ENCODE results near the gene CRB1. TPM values are rescaled to one million over a fixed set of nuclear protein-coding genes. Genes with fewer than 3 reads are reported as not detected.

CRB1 gene
- 0.06 and 0.13 TPM in 2 replicates for total RNA-seq (2014; rRNA removed)
- 0.02 TPM for polyA plus RNA-seq (2012)

DNA sequence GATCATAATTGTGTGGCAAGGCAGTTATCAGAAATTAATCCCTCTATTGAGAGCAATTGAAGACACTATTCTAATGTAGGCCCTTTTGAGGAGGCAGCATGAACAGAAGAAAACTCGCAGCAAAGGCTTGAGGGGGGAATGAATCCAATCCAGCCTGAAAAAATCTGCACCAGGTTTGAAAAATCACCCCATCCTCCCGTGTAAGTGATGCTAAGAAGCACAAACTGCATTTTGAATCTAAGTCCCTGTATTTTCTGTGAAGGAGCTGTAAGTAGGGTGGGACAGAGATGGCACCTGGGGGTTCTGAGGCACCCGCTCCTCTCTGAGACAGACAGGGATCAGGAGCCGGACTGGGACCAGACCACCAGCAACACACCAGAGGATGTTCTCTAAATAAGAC, at the start of gene CRB1:
Gene CRB1 (plus strand): TSS at position 241 of the 400 bp plus-strand sequence. CDS start 161 bp downstream, outside the sequence.
- DNase-seq (ENCODE audit: low read depth) = no peak

DNA sequence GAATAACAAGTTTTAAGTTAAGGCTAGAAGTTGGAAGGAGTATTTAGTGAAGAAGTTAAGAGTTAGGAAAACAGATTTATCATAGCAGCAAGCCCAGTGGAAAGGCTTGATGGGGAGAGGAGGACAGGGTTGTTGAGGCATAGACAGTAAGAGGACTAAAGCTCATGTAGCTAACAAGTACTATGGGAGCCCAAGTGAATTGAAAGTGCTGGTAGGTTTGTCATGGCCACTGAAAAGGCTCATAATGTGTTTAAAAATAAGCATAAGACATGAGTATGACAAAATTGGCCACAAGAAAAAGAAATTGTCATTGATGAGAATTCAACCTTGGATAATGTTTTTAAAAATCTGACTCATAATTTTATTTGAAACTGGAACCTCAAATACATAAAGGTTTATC, 49.2 kb upstream of the CRB1 start:
- DNase-seq (ENCODE audit: low read depth) = no peak

DNA sequence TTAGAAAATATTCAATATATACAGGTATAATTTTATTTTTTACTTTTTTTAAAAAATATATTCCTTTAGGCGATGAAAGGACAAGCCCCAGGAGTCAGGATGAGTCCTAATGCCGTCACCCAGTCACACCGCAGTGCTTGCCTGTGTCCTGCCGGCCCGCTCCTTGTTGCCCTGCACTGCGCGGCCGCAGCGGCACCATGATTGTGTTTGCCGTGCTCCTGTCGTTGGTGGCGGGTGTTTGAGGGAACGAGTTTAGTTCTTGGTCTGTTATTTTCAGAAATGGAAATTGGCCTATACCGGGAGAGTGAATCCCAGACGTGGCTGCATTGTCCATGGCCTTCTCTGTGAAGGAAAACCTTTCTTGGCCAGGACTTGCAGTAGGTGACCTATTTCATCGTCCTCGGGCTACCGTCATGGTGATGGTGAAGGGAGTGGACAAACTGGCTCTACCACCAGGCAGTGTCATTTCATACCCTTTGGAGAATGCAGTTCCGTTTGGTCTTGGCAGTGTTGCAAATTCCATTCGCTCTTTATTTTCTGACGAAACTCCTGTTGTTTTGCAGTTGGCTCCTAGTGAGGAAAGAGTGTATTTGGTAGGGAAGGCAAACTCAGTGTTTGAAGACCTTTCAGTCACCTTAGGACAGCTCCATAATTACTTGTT, 45.9 kb upstream of the CRB1 start:
- DNase-seq (ENCODE audit: low read depth) = no peak

DNA sequence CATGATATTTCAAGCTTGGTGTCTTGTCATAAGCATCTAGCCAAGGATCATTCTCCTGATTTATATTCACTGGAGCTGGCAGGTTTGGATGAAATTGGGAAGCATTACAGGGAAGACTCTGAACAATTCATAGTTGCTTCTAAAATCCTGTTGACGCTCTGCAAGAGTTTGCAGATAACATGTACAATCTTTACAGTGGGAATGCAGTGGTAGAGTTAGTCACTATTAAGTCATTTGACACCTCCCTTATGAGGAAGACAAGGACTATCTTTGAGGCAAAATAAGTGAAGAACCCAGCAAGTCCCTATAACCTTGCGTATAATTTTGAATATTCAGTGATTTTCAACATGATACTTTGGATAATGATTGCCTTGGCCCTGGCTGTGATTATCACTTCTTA, 45.3 kb upstream of the CRB1 start:
- no peak for DNase-seq (ENCODE audit: low read depth)

DNA sequence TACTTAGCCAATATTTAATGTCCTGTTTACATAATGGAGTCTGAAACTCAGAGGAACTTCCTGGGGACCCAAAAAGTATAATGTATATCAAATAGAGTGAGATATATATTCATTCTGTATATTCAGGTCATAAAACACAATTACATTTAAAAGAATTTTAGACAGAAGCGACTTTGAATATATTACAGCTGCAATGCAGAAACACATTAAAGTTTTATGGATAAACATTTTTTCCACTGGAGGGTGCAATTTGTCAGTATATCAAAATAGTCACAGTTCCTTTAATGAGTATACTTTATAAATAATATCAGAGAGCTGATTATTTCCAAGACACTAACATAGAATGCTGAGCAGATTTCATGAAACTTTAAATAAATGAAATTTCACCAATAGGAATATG, 43.9 kb upstream of the CRB1 start:
- DNase-seq (ENCODE audit: low read depth) = no peak

DNA sequence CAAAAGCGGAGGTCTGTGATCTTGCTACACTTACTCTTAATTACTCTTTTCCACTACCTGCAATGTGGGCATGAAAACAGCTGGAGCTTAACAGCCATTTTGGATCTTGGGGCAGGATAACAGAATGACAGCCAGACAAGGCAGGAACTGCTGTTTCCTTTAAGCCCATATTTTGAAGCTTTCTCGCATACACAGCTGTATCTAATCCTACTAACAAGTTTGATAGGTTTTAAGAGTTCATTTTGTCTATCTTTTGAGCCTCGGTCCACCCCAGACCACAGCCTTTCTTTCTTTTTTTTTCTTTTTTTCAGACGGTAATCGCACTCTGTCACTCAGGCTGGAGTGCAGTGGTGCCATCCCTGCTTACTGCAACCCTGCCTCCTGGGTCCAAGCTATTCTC, 42.4 kb upstream of the CRB1 start:
- DNase-seq (ENCODE audit: low read depth) = no peak

DNA sequence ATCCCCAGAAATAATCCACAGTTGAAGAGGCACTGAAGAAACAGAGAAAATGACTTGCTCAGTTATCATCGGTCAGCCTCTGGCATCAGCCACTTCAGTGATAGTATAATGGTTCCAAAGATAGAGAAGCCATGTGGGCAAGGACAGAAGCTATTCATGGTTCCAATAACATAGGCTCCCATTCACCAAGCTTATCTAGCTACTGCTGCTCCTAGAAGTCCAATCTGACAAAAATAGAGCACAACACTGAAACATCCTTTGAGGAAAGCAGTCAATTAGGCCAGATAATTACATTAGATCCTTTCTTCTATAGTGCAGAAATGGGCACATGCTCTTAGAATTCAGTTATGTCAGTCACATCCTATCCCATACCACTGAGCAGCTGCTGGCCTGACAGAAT, 33.5 kb upstream of the CRB1 start:
- no peak for DNase-seq (ENCODE audit: low read depth)

DNA sequence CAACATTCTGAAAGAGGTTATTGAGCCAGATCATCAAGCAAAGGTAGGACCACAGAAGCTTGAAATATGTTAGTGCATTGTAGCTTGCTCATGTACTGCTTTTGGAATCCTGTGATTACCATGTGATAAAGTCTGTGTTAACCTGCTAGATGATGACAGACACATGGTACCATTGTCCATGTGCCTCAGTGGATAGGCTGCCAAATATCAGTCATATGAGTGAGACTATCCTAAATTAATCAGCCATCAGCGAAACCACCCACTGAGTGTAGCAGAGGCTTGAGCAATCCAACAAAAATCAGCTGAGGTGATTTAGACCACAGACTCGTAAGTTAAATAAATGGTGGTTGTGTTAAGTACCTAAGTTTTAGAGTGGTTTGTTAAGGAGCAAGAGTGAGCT, 32.7 kb upstream of the CRB1 start:
- no peak for DNase-seq (ENCODE audit: low read depth)

DNA sequence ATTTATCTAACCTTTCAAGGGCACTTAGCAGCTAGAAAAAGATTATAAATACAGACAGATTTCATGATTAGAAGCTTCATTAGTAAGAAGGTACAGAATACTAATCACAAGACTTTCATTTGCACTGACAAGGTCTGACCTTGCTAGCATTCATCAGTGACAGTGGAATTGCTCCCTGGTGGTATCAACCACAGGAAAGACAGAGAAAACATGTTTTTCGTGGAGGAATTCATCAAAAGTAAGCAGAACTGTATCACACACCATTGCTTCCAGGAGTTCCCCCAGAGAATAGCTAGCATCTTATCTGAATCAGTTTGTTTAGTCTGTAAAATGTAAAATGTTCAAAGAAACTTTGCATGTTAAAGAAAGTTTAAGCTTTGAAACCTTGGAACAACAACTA, 20.6 kb upstream of the CRB1 start:
- DNase-seq (ENCODE audit: low read depth) = no peak

DNA sequence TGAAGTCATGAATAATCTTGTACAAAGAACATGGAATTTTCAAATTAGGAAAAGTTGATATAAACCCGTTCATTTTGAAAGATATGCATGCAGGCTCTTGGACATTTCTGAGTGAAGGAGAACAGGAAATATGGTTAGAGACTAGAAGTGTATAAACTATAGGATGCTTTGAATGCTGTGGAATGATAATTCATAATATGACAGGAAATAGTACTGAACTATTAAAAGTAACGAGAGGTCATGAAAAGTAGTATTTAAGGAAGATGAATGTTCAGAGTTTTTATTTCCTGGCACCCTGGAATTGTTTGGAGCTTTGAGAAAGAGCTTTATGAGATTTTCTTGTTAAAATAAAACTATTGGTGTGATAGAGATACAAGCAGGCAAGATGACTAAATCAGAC, 18.7 kb upstream of the CRB1 start:
- DNase-seq (ENCODE audit: low read depth) = no peak

DNA sequence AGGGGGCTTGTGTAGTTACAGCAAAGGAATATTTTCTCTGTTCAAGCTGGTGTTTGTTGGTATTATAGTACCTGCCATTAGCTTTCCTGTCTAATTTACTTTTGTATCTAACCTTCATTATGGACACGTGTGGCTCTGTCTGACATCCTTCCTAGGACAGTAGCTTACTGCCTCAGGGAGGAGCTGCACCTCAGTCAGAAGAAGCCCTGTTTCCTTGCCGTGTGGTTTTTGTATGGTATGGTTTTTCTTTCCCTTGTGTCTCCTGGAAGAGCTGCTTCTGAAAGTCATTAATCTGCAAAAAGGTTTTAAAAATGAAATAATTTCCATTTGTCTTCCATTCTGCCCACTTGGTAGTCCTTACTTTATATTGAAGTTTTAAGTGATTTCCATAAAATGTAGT, 17.4 kb upstream of the CRB1 start:
- DNase-seq (ENCODE audit: low read depth) = no peak

DNA sequence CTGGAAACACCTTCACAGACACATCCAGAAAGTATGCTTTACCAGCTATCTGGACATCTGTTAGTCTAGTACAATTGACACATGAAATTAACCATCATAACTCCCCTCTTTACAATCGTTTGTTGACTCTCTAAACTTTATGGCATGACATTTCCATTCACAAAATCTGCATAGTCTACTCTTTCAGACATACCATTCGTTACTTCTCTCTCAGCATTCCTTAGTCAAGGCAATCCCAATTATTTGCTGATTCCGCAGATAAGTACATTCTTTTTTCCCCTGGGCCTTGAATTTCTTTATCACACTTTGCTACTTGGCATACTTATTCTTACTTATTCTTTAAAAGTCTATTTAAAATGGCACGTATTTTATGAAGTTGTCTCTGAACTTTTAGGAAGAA, 15.1 kb upstream of the CRB1 start:
- no peak for DNase-seq (ENCODE audit: low read depth)

DNA sequence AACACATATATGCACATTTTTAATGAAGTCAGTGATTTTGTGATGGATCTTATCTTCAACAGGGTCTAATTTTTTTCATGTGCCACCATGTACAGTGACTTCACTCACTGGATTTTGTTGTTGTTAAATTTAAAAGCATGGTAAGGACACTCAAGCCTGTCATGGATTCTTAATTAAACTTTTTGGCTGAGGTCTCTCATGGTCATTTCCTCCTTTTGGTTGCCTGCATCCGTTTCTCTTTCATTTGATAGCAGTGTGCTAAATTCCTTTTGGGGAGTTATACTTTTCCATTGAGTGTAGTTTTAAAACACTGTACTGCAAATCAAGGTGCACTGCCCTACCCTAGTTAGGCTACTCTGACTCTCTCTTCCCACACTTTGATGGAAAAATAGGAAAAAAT, 13.2 kb upstream of the CRB1 start:
- DNase-seq (ENCODE audit: low read depth) = no peak

DNA sequence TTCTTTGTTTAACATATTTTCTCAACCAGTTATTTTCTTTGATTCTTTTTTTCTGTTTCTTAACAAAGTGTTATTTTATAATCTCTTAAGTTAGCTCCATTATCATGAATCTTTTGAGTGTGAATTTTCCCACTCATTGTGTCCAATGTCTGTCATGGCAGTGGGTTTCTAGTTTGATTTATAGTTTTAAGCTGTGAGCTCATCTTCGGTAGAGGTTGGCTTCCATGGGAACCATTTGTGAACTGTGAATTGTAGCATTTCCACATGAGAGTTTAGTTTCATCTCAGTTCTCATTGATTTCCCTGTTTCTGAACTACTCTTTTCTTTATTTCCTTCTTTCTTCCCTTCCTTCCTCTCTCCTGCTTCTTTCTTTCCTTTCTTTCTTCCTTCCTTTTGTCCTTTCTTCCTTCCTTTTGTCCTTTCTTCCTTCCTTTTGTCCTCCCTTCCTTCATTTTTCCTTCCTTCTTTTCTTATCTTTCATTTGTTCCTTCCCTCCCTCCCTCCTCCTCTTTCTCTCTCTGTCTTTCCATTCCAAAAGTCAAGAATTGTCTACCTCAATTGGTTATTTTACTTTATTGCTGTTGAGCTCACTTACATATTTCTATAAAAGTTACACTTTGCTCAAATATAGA, 3.0 kb upstream of the CRB1 start:
- DNase-seq (ENCODE audit: low read depth) = no peak

DNA sequence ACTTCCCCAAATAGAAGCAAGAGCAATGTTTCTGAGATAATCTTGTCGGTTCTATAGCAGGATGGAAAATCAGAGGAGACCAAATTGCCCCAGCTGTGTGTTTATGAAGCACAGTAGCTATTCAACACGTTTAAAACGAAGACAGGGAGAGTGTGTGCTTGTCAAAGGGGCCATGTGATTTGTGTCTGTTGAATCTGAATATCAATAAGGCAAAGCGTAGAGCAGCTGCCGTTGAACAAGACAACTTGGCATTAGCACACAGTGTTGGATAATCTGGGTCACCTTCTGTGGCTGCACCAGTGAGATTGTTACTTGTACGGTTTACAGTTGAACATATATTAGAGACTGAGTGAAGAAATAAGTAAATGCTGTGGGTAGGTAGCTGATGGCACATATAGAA, 1.0 kb downstream of the CRB1 start:
- DNase-seq (ENCODE audit: low read depth) = no peak

DNA sequence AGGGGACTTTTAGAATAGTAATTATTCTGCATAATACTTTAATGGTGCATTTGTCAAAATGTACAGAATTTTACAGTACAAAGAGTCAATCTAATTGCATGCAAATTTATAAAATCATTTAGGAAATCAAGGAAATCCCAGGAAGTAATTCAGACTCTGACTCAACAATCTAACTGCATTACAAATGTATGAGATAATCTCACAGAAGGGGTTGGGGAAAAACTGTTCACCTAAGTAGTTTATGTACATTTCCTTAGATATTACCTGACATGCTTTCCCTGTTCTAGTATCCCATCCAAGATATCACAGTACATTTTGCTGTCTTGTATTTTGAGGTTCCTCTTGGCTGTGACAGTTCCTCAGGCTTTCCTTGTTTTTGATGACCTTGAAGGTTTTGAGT, 4.7 kb downstream of the CRB1 start:
- DNase-seq (ENCODE audit: low read depth) = no peak

DNA sequence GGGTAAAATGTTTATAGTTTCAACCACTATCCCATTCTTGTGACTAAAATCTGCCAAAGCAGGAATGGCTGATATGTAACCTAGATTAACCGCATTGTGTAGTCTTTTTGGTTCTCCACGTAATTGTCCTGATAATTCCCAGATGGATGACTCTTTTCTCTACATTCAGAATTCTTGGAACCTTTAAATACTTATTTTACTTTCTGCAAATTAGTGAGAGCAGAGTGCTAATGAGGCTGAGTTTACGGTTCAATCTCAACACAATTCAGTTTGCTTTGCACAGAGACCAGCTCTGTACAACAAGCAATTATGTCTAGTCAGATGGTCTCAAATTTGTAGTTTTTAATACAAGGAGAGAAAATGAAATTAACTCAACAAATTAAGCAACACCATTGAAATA, 9.1 kb downstream of the CRB1 start:
- no peak for DNase-seq (ENCODE audit: low read depth)

DNA sequence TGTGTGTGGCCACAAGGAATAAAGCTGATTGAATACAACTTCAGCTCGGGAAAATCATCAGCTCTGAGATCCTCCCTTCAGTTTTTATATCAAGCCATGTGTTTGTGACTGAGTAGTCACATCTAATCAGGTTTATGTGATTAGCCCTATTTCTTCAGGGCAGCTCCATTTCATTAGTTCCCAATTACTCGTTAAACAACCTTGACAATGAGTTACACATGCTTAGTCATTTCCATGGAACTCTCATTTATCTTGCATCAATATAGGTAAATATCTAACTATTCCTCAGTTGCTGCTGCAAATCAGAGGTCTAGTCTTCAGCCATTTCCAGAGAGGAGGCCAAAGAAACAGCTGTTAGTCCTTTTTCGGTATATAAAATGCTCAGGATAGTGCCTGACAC, 16.3 kb downstream of the CRB1 start:
- DNase-seq (ENCODE audit: low read depth) = no peak

DNA sequence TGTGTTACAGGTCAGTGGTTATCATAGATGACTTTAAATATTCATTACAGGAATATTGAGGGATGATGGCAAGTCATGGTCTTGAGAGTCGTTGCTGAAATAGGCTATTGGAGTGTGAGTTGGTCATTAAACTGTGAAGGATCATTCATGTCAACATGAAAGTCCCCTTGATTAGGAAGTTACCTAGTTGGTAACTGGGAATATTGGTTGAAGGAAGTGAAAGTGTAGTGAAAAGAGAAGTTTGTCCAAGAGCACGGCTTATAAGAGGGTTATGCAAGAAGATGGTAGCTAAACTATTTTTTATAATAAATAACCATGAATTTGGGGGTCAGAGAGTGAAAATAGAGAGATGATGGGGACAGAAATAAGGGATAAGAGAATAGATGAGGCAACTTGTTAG, 16.9 kb downstream of the CRB1 start:
- no peak for DNase-seq (ENCODE audit: low read depth)

DNA sequence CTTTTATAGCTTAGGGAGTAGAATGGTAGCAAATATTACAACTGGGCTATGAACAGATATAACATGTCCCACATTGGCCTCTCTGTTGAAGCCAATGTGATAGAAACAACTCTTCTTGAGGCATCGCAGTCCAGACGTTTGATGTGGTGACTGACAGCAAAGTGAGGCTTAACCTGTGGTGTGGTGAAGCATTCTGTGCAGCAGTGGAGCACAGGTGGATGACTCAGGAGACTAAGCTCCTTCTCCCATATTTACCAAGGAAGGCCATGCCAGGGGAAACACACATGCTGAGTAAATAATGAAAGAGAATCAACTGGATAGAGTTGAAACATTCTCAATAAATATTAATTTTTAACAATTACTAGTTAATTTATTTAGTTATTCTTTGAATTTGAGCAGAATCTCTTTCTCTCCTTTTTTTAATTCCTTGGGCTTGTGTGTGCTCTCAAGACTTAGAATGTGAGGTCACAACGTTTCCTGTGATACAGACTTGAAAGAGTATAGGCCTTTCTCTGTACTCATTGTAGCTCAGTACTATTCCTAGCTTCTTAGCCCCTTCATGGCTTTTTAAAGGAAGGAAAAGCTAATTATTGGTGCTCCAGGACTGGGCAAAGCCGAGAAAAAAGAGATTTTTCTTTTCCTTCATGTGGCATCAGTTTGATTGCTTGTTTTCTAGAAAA, 17.6 kb downstream of the CRB1 start:
- no peak for DNase-seq (ENCODE audit: low read depth)

DNA sequence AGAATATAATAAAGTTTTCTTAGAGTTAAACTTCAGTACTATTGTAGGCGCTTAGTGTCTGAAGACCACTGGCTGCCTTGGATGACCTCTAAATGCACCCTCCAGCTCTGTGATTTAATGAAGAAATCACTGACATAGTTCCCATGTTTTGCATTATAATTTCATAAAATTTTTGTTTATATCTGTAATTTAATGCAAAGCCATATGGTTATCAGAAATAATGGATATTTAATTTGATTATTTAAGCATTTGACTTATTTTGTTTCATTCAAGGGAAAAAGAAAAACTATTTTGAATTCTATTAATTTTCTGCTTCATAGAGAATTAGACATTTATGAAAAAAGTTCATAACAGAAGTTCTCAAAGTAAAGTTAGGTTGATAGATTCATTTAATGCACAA, 18.6 kb downstream of the CRB1 start:
- DNase-seq (ENCODE audit: low read depth) = no peak

DNA sequence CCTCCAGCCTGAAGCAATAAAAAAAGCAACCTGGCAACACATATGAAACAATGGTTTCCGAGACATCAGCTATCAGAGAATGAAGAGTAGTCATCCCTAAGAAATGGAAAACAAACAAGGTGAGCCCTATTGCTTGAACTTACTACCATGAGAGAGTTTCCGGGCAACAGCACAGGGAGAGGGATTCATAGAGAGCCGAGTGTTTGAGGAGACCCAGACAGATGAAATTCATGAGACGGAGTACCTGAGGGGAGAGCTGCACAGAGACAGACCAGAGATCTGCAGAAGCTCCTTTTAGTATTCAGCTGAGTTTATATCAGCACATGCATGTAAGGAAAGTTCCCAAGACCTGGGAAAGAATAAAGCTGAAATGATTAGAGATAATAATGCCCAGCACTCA, 19.8 kb downstream of the CRB1 start:
- DNase-seq (ENCODE audit: low read depth) = no peak

DNA sequence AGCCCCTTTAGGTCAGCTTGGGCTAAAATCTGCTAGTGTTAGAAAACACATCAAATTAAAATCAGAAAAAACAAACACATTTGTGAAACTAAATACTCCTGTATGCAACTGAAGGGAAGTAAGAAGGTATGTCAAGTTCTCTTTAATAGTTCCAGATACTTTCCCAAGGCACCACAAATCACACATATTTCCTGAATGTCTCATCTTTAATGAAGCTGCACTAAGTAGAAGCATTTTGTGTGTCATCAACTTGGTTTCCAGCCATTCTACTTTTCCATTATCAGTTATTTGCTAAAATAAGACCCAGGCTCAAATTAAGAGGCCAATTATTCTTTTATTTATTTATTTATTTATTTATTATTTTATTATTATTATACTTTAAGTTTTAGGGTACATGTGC, 34.7 kb downstream of the CRB1 start:
- peak; percentile 70 for DNase-seq (ENCODE audit: low read depth)

All from LHCN-M2 (cell line).